GM12865 (cell line): ENCODE results near the gene VEZT.
"Not testable (repeated sequence)": the region's sequence is repeated elsewhere in the genome, so short reads cannot be mapped to it uniquely, and the experiment has no call there.

Experiments
- DNase-seq: peaks from one replicate; pipeline ENCODE4 v3.0.0; 2010; ENCODE audit warnings: low read depth
- H3K4me3 ChIP-seq: 2 replicates; pipeline ENCODE4 v1.5.1; 2011; ENCODE audit warnings: mild to moderate bottlenecking, low read depth, low read length, control low read depth
- CTCF ChIP-seq: IDR thresholded peaks from 2 replicates; pipeline ENCODE4 v1.5.1; 2011; ENCODE audit warnings: low read length, control low read depth, low read depth, inconsistent platforms; ENCODE audit not compliant: insufficient read depth; ENCODE audit errors: missing control alignments

The VEZT gene

GRCh38 chr12:95316798-95317197, 99.2 kb downstream of the VEZT start:
- no peak overlapping the region for H3K4me3 ChIP-seq
- TF ChIP-seq CTCF = no peak
- no peak for DNase-seq

GRCh38 chr12:95318071-95318545, 100.5 kb downstream of the VEZT start:
- no peak overlapping the region for H3K4me3 ChIP-seq
- no peak for DNase-seq
- TF ChIP-seq CTCF = no peak

GRCh38 chr12:95319694-95320331, 102.2 kb downstream of the VEZT start:
- no peak for DNase-seq
- no peak overlapping the region for H3K4me3 ChIP-seq
- TF ChIP-seq CTCF = no peak

GRCh38 chr12:95321516-95322246, 104.1 kb downstream of the VEZT start:
- TF ChIP-seq CTCF = no peak
- no peak for DNase-seq
- H3K4me3 ChIP-seq = no peak overlapping the region

- no peak overlapping the region for H3K4me3 ChIP-seq
- DNase-seq = no peak
- TF ChIP-seq CTCF = no peak
Observed at GRCh38 chr12:95322326-95322725, 104.7 kb downstream of the VEZT start.

- no peak for TF ChIP-seq CTCF
- no peak overlapping the region for H3K4me3 ChIP-seq
- no peak for DNase-seq
Observed at GRCh38 chr12:95323212-95323611, 105.6 kb downstream of the VEZT start.

GRCh38 chr12:95324246-95324645, 106.6 kb downstream of the VEZT start:
- DNase-seq, H3K4me3 ChIP-seq: not testable (repeated sequence)
